Activated CD8-positive, alpha-beta memory T cell treated with anti-CD3 and anti-CD28 coated beads, Interleukin-2, amount 10 ng/mL, durations not matched to agents 7 days and 5 days (primary cell): ENCODE results near the gene ADAD1. TPM values are rescaled to one million over a fixed set of nuclear protein-coding genes. Genes with fewer than 3 reads are reported as not detected.
"Not testable (repeated sequence)": the region's sequence is repeated elsewhere in the genome, so short reads cannot be mapped to it uniquely, and the experiment has no call there.

Experiments
- ATAC-seq: fragments of 150-1000 bp; cut with Tn5 transposase; one replicate; pipeline ENCODE4 v1.10.0; 2021; ENCODE audit warnings: moderate library complexity
- CTCF ChIA-PET: fragments of 350-600 bp; sonication (Branson Sonifier 250); formaldehyde crosslinking; loops from one replicate; lab custom pipeline; 2021; ENCODE audit warnings: antibody characterized with exemption; lab: Charles Lee
- DNase-seq: peaks from one replicate; pipeline ENCODE4 v3.0.0-alpha.2; 2020
- H3K27ac Mint-ChIP-seq: one replicate; pipeline ENCODE4 v1.8.0; 2021; ENCODE audit warnings: mild to moderate bottlenecking, mixed read lengths
- H3K27me3 Mint-ChIP-seq: one replicate; pipeline ENCODE4 v1.8.0; 2021; ENCODE audit warnings: mixed read lengths
- H3K36me3 Mint-ChIP-seq: one replicate; pipeline ENCODE4 v1.8.0; 2021; ENCODE audit warnings: mild to moderate bottlenecking, mixed read lengths
- H3K4me1 Mint-ChIP-seq: one replicate; pipeline ENCODE4 v1.8.0; 2021; ENCODE audit warnings: mixed read lengths
- H3K4me3 Mint-ChIP-seq: one replicate; pipeline ENCODE4 v1.8.0; 2021; ENCODE audit warnings: mild to moderate bottlenecking, moderate library complexity, mixed read lengths
- H3K9me3 Mint-ChIP-seq: one replicate; pipeline ENCODE4 v1.8.0; 2022; ENCODE audit warnings: low read depth, mixed read lengths
- total RNA-seq, 2 experiments: library from RNA; stranded (reverse); gene quantifications; one replicate each; pipeline ENCODE4 v1.2.3, GENCODE V29; 2021

Gene ADAD1
- total RNA-seq = not detected

DNA sequence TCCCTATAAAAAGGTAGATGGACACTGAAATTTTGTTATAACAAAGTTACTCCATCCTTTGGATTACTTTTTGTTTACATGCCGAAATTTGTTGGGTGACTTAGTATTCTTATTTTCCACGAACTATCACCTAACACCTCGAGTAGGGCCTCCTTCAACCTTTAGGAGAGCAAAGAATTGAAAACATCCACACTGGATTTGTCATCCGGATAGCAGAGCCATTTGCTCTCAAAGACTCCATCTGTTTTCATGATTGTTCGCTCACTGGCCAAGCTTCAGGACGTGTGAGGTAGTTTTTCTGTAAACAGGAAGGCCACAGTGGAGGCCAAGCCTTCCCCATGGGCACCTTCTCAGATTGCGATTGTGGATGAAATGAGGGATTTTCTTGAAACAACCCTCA lies at the start of gene ADAD1:
TSS of gene ADAD1 (plus strand) at position 301 of the 400 bp plus-strand sequence. CDS start 1,059 bp downstream, outside the sequence.
- CTCF ChIA-PET = no interaction called here
- no peak within 1 kb of the TSS for H3K4me3 Mint-ChIP-seq
- no peak for DNase-seq
- no peak for ATAC-seq
- no peaks in the 10 kb centered on the region for H3K27me3 Mint-ChIP-seq
- H3K9me3 Mint-ChIP-seq = peaks cover 2% of the 10 kb centered on the region
- H3K27ac Mint-ChIP-seq = no peak within 1 kb of the TSS
- H3K4me1 Mint-ChIP-seq = no peaks in the 10 kb centered on the region
- peaks cover 2% of the 10 kb centered on the region for H3K36me3 Mint-ChIP-seq

- Mint-ChIP-seq H3K27ac (no peak overlapping the region), H3K36me3 (peaks cover 31% of the 10 kb centered on the region), H3K4me3 (no peak overlapping the region), H3K27me3 (no peaks in the 10 kb centered on the region), H3K9me3 (no peaks in the 10 kb centered on the region), H3K4me1 (peaks cover 15% of the 10 kb centered on the region)
- CTCF ChIA-PET = no interaction called here
- ATAC-seq = no peak
- DNase-seq = no peak
Observed at GRCh38 chr4:122329876-122330565, 48.8 kb upstream of the ADAD1 start.

GRCh38 chr4:122331195-122331594 lies 47.6 kb upstream of the ADAD1 start:
- peaks cover 16% of the 10 kb centered on the region for H3K4me1 Mint-ChIP-seq
- no peaks in the 10 kb centered on the region for H3K9me3 Mint-ChIP-seq
- no peak for DNase-seq
- H3K4me3 Mint-ChIP-seq = no peak overlapping the region
- H3K27ac Mint-ChIP-seq = no peak overlapping the region
- ATAC-seq = no peak
- CTCF ChIA-PET = no interaction called here
- peaks cover 32% of the 10 kb centered on the region for H3K36me3 Mint-ChIP-seq
- no peaks in the 10 kb centered on the region for H3K27me3 Mint-ChIP-seq

DNA sequence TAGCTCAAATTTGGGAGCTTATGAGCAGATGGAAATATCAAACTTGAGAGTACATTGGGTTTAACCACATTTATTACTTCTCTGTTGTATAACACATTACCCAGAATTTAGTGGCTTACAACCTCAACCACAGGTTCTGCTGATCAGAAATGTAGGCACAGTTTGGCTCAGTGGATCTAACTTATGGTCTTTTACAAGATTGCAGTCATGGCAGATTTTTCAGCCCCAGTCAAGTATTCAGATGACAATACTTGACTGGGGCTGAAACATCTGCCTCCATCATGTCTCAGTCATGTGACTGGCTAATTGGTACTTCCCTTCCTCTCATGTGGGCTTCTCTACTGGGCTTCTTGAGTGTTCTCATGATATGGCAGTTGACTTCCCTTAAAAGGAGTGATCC lies 44.0 kb upstream of the ADAD1 start:
- no peak overlapping the region for H3K27ac Mint-ChIP-seq
- no peaks in the 10 kb centered on the region for H3K9me3 Mint-ChIP-seq
- CTCF ChIA-PET = no interaction called here
- peak; percentile 51 for ATAC-seq
- no peak for DNase-seq
- no peaks in the 10 kb centered on the region for H3K27me3 Mint-ChIP-seq
- no peak overlapping the region for H3K4me3 Mint-ChIP-seq
- peaks cover 34% of the 10 kb centered on the region for H3K36me3 Mint-ChIP-seq
- peaks cover 16% of the 10 kb centered on the region for H3K4me1 Mint-ChIP-seq

DNA sequence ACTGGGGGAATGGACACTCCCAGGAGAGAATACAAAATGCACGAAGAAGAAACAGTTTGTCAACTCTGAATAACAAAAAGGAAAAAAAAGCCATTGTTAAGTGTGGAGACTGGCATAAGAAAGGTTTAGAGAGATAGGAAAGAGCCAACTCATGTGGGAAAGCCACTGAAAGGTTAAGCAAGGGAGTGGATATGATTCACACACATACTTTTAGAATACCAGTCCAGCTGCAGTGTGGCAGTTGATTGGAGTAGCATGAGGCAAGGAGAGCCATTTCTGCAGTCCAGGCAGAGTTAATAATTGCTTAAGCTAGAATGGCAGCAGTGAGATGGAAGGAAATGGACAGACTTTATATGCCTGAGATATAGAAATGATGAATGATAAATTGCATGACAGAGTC lies 36.9 kb upstream of the ADAD1 start:
- no peaks in the 10 kb centered on the region for H3K4me1 Mint-ChIP-seq
- peaks cover 28% of the 10 kb centered on the region for H3K36me3 Mint-ChIP-seq
- CTCF ChIA-PET = no interaction called here
- no peaks in the 10 kb centered on the region for H3K9me3 Mint-ChIP-seq
- H3K27me3 Mint-ChIP-seq = no peaks in the 10 kb centered on the region
- DNase-seq = no peak
- H3K4me3 Mint-ChIP-seq = no peak overlapping the region
- H3K27ac Mint-ChIP-seq = no peak overlapping the region
- ATAC-seq = no peak

DNA sequence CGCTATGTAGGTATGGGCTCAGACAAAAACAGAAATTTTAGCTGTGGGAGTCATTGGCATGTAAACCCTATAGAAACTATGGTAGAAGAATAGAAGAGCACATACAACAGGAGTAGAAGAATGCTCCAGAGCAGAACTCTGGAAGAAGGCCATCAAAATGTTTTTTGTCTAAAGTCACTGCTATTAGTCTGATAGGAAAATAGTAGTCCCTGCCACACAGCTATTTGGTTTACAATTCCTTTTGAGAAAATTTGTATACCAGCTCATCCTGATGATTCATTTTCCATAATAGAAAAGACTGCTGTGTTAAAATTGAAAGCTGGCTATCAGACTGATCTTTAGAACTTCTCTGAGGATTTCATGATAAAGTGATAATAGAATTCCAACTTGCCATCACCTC lies 32.8 kb upstream of the ADAD1 start:
- Mint-ChIP-seq H3K4me1 (no peaks in the 10 kb centered on the region), H3K27ac (no peak overlapping the region), H3K27me3 (no peaks in the 10 kb centered on the region), H3K36me3 (peaks cover 42% of the 10 kb centered on the region), H3K4me3 (no peak overlapping the region), H3K9me3 (no peaks in the 10 kb centered on the region)
- CTCF ChIA-PET = interaction anchor here (1.2 kb wide), 1 partner anchor 232 kb away, joined by 3 read pairs; no protein-coding TSS in a partner anchor
- DNase-seq = no peak
- no peak for ATAC-seq

DNA sequence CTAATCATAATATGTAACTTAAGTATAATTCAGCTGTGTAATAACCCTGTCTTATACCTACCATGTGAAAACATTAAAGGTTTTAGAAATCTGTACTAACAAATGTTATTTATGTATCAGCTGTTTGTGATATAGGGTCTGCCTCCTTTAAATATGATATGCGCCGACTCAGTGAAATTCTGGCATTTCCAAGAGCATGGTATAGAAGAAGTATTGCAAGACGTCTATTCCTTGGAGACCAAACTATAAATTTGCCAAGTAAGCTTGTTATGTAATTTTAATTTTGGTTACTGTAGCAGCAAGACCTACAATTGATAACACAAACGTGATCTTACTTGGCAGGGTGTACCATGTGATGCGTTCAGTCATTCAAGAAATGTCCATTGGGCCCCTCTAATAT lies 32.3 kb upstream of the ADAD1 start:
- CTCF ChIA-PET = interaction anchor here (1.2 kb wide), 1 partner anchor 232 kb away, joined by 3 read pairs; no protein-coding TSS in a partner anchor
- no peak overlapping the region for H3K27ac Mint-ChIP-seq
- DNase-seq = no peak
- H3K4me1 Mint-ChIP-seq = no peaks in the 10 kb centered on the region
- peaks cover 45% of the 10 kb centered on the region for H3K36me3 Mint-ChIP-seq
- no peak for ATAC-seq
- H3K27me3 Mint-ChIP-seq = no peaks in the 10 kb centered on the region
- no peak overlapping the region for H3K4me3 Mint-ChIP-seq
- no peaks in the 10 kb centered on the region for H3K9me3 Mint-ChIP-seq

DNA sequence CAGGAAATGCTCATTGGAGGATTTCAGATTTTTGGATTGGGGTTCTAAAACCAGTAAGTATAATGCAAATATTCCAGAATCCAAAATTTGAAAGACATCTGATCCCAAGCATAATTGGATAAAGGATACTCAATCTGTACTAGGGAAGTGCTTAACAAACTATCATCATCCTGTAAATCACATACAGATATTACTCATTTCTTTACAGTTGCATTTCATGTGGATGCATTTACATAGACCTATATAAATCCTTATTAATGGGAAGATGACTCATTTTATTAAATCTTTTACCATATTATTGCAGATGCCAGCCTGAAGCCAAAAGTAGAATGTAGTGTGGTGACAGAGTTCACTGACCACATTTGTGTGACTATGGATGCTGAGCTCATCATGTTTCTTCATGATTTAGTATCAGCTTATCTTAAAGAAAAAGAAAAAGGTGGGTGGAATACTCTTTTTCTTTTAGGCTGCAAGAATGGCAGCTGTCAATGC lies 22.4 kb upstream of the ADAD1 start:
- CTCF ChIA-PET = no interaction called here
- H3K36me3 Mint-ChIP-seq = peaks cover 48% of the 10 kb centered on the region
- H3K27ac Mint-ChIP-seq = no peak overlapping the region
- no peaks in the 10 kb centered on the region for H3K27me3 Mint-ChIP-seq
- no peak overlapping the region for H3K4me3 Mint-ChIP-seq
- H3K9me3 Mint-ChIP-seq = no peaks in the 10 kb centered on the region
- peaks cover 3% of the 10 kb centered on the region for H3K4me1 Mint-ChIP-seq
- DNase-seq = no peak
- no peak for ATAC-seq

- Mint-ChIP-seq H3K9me3 (no peaks in the 10 kb centered on the region), H3K36me3 (peaks cover 39% of the 10 kb centered on the region), H3K27ac (no peak overlapping the region), H3K27me3 (no peaks in the 10 kb centered on the region), H3K4me3 (no peak overlapping the region), H3K4me1 (peaks cover 3% of the 10 kb centered on the region)
- ATAC-seq = no peak
- CTCF ChIA-PET = no interaction called here
- DNase-seq = no peak
Observed at GRCh38 chr4:122360754-122361153, 18.1 kb upstream of the ADAD1 start.

GRCh38 chr4:122364700-122365404 lies 14.0 kb upstream of the ADAD1 start:
- Mint-ChIP-seq H3K36me3 (peaks cover 24% of the 10 kb centered on the region), H3K27me3 (no peaks in the 10 kb centered on the region), H3K4me3 (no peak overlapping the region), H3K27ac (no peak overlapping the region), H3K9me3 (no peaks in the 10 kb centered on the region), H3K4me1 (peaks cover 3% of the 10 kb centered on the region)
- no peak for ATAC-seq
- CTCF ChIA-PET = no interaction called here
- peak; percentile 48 for DNase-seq

- H3K36me3 Mint-ChIP-seq, H3K4me1 Mint-ChIP-seq, CTCF ChIA-PET, ATAC-seq, H3K4me3 Mint-ChIP-seq, DNase-seq, H3K27ac Mint-ChIP-seq, H3K9me3 Mint-ChIP-seq, H3K27me3 Mint-ChIP-seq: not testable (repeated sequence)
Observed at GRCh38 chr4:122368786-122369185, 10.0 kb upstream of the ADAD1 start.

GRCh38 chr4:122377352-122377751 lies 1.5 kb upstream of the ADAD1 start:
- Mint-ChIP-seq H3K4me3 (no peak overlapping the region), H3K36me3 (peaks cover 2% of the 10 kb centered on the region), H3K27ac (no peak overlapping the region), H3K4me1 (no peaks in the 10 kb centered on the region), H3K27me3 (no peaks in the 10 kb centered on the region), H3K9me3 (peaks cover 2% of the 10 kb centered on the region)
- CTCF ChIA-PET = no interaction called here
- DNase-seq = no peak
- no peak for ATAC-seq

DNA sequence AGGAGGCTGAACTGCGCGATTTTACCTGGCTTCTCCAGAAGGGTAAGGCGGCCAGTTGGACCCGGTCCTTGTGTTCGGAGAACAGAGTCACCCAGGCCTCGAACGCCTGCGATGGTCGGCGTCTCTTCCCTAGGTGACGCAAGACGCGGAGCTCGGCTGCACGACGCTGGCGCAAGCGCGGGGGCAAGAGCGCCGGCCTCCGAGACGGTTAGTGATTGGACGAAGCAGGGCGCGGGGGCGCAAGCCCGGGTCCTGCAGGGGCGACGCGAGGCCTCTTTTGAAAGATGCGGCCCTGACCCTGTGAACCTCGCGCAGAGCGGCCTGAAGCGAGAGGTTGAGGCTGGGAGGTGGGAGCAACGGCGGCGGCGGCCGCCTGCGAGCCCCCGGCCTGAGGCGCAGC lies 428 bp downstream of the ADAD1 start:
- Mint-ChIP-seq H3K36me3 (peaks cover 2% of the 10 kb centered on the region), H3K4me3 (no peak overlapping the region), H3K27me3 (no peaks in the 10 kb centered on the region), H3K27ac (no peak overlapping the region), H3K4me1 (no peaks in the 10 kb centered on the region), H3K9me3 (peaks cover 2% of the 10 kb centered on the region)
- no peak for DNase-seq
- CTCF ChIA-PET = interaction anchor here (0.6 kb wide), 1 partner anchor 301 kb away, joined by 3 read pairs; no protein-coding TSS in a partner anchor
- ATAC-seq = no peak

DNA sequence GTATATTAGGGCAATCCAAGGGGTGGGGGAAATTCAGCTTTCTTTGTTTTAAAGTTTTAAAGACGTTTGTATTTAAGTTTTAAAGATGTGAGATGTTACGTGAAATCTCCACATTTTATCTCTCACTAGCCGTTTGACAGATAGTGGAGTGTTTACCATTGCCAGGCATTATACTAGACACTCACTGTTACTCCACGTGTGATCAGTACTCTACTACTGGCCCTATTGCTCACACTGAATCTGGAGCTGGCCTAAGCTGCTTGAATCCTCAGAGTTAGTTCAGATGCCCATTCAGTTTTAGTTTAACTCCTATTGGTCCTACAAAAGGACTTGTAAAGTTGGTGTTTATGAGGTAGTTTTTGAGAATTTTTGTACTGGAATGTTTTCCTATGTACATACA lies 4.5 kb downstream of the ADAD1 start:
- Mint-ChIP-seq H3K4me1 (no peaks in the 10 kb centered on the region), H3K36me3 (peaks cover 2% of the 10 kb centered on the region), H3K27me3 (no peaks in the 10 kb centered on the region), H3K27ac (no peak overlapping the region), H3K9me3 (peaks cover 2% of the 10 kb centered on the region), H3K4me3 (no peak overlapping the region)
- no peak for ATAC-seq
- CTCF ChIA-PET = interaction anchor here (1.6 kb wide), 1 partner anchor 10 kb away, joined by 3 read pairs; no protein-coding TSS in a partner anchor
- no peak for DNase-seq
